HG02588 (cell line): ENCODE measurements around the gene JAG1.

Experiments used
- ATAC-seq: cut with Tn5 transposase; IDR thresholded peaks from one replicate; pipeline ENCODE4 v1.9.1; 2021; ENCODE audit warnings: mild to moderate bottlenecking, moderate library complexity; ENCODE audit not compliant: unreplicated experiment

Gene JAG1

GRCh38 chr20:10639737-10640556, 33.9 kb downstream of the JAG1 start:
- ATAC-seq = no peak

DNA sequence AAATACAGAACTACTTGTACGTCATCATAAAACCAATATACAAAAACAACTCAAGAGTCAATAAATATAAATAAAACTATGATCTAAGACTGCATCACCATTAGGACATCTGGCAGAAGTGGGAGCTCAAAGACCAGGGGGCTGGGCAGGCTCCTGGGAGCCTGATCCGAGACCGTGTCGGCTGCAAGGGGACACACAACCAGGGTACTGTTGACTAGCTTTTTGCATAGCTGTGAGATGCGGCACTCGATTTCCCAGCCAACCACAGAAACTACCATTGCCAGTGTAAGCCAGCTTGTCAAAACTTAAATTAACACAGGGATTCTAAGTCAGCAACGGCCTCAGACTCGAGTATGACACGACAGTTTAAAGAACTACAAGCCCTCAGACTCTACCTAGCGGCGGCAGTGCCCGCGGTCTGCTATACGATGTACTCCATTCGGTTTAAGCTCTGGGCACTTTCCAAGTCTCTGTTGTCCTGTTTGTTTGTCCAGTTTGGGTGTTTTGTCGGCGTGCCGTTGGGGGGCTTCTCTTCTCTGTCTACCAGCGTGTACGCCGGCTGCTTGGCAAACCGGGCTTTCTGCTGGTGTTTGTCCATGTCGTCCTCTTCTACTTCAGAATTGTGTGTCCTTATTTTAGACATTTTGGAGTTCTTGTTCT, 34.6 kb downstream of the JAG1 start:
- no peak for ATAC-seq

- ATAC-seq = no peak
Observed at GRCh38 chr20:10637563-10637962, 36.2 kb downstream of the JAG1 start.

DNA sequence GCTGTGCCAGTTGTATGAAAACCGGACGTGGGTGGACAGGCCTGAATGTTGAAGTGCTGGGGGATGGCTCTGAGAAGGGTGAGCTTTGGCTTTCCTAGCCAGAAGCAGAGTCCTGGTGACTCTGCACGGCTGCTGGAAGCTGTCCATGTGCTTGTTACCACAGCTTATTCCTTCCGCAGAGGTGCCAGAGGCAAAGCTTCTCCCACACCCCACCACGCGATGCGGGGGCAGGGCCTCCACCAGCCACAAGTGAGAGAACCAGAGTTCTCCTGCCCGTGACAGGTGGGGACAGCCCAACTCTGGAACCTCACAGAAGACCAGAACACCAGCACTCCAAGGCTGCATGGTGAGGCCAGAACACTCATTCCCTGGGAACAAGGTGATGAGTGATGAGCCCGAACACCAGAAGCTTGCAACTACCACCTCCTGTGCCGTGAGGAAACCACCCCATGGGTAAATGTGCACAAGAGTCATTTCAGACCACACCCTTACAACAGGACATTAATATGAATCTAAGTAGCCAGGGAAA, 36.7 kb downstream of the JAG1 start:
- ATAC-seq = no peak

DNA sequence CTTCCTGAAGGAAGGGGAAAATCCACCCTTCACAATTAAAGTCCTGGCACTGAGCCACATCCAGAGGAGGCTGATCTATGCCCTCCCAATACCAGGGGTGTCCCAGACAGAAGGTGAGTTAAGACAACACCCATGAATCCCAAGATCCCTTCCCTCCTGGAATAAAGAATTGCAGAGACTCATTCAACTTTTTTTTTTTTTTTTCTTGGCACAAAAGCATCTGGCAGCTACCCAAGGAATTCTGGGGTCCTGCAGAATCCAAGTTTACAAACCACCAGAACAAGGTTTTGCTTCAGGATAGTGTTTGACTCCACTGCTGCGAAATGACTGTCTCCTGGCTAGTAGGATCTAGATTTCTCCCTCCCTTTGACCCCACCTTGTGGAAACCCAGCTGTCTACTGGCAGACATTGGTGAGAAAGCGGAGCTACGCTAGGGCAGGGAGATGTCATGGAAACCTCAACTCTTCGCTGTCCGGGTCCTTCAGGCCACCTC, 37.4 kb downstream of the JAG1 start:
- no peak for ATAC-seq

DNA sequence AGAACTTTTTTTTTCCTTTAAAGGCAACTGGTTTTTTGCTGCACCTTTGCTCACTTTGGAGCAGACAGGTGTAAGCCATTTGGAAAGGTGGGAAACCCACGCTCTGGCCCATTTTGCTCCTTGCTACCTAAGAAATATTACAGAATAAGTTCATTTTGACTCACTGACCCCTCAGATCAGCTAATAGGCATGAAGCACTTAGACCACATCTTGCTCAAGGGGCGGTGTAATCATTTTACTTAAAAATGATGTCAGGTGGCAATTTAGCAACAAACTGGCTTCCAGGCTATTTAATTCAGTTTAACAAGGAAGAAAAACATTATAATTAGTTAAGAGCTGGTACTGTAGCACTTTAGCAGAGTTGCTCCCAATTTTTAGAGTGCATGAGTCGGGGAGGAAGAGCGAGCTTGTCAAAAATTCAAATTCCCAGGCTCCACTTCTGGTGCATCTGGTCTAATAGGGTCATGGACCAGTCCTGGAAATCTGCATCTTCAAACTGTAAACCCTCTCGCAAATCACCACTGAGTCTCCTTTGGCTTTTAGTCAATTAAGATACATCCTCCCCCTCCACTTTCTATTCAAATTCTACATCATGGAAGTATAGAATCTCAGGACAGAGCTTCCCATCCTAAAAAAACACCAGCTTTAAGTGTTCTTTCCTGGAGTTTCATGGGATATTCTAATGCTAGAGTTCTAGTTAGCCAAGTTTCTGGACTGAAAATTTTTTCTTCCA, 38.2 kb downstream of the JAG1 start:
- no peak for ATAC-seq

- ATAC-seq = no peak
Observed at GRCh38 chr20:10634683-10635411, 39.0 kb downstream of the JAG1 start.

DNA sequence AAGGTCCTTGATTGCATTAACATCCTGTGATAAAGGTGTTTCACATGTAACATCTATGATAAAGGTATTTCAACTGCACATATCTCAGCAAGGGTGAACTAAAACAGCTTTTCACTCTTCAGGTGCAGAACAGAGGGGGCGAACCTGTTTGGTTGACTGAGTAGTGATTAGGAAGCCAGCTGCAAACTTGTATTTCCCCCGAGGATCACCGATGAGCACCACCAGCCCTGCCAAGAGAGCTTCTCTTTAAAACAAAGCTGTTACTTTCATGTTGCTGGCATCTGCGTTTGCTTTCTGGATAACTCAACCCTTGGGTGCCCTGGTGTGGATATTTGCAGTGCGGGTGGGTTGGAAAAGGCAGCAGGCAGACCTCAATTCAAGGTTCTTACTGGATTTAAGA, 39.6 kb downstream of the JAG1 start:
- ATAC-seq = no peak

GRCh38 chr20:10633718-10634117, 40.1 kb downstream of the JAG1 start:
- ATAC-seq = no peak

GRCh38 chr20:10632721-10633509, 40.9 kb downstream of the JAG1 start:
- ATAC-seq = no peak

DNA sequence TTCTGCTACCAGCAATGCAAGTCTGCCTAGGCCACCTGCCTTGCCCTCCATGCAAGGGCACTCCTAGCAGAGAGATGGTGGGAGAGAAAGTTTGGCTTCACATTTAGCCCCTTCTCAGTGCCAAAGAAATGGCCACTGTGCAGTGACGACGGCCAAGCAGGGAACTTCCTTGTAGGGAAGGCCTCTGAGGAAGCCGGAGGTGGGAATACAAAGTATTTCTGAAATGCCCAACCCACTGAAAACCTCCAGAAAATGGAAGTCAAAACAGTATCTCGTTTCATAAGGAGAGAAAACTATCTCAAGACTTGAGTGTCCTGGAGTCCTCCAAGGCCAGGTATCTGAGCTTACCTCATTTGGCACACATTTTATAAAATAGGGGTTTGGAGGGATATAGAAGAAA, 42.7 kb downstream of the JAG1 start:
- no peak for ATAC-seq

GRCh38 chr20:10629946-10630650, 43.7 kb downstream of the JAG1 start:
- ATAC-seq = no peak

GRCh38 chr20:10626896-10627295, 46.9 kb downstream of the JAG1 start:
- ATAC-seq = no peak

DNA sequence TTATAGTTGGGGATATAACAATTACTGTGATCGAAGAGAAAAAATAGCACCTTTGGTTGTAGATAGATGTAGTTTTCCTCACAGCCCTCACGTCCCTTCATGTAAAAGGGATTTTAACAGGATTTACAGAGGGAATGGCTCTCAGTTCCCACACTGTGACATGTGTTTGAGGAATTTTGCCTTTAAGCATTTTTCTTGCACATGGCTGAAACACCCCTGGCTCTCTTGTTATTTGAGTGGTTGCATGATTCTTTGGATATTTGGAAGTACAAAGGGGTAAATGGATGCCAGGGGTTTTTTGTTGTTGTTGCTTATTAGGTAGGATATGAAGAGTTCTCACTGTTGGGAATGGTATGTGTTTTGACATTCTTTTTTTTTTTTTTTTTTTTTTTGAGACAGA, 48.2 kb downstream of the JAG1 start:
- no peak for ATAC-seq

GRCh38 chr20:10622657-10623418, 51.0 kb downstream of the JAG1 start:
- ATAC-seq = no peak

DNA sequence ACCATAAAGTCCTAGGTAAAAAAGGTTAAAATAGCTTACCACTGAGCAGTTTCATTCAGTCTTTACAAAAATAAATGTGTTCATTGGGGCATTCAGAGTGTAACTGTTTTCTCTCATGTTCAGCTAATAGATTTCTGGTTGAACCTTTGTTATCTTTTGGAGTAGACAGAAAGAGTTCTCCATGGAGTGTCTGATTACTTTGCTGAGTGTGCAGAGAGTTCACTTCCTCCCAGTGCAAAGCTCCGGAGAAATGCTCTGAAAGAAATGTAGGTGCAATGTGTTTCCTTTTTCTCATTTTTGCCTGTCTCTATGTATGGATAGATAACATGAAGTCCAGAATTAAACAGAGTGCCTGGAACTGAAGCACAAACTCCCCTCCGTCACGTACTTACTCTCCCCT, 52.6 kb downstream of the JAG1 start:
- ATAC-seq = no peak

GRCh38 chr20:10619427-10619826, 54.4 kb downstream of the JAG1 start:
- ATAC-seq = no peak

GRCh38 chr20:10618611-10619245, 55.1 kb downstream of the JAG1 start:
- no peak for ATAC-seq
